PC-9 (cell line): Measurements from ENCODE around the gene FOLR2. TPM values are rescaled to one million over a fixed set of nuclear protein-coding genes. Genes with fewer than 3 reads are reported as not detected.

ENCODE experiments used
- BruUV-seq: library from RNA; stranded (reverse); fragments of 400-500 nt; replicated peaks from 2 replicates; lab custom pipeline; 2021; lab: Mats Ljungman, UMichigan
- CTCF ChIA-PET: fragments of 300-600 bp; sonication (Branson Sonifier 250); formaldehyde crosslinking; loops from one replicate; lab custom pipeline; 2022; ENCODE audit warnings: antibody characterized with exemption; lab: Charles Lee
- POLR2A ChIA-PET: fragments of 300-600 bp; sonication (Branson Sonifier 250); formaldehyde crosslinking; loops from one replicate; lab custom pipeline; 2022; ENCODE audit warnings: antibody characterized with exemption; ENCODE audit not compliant: unreplicated experiment; lab: Charles Lee
- DNase-seq, 2 experiments: peaks; one replicate each; pipeline versions ENCODE4 v3.0.0 to v3.0.0-alpha.2; 2015 to 2022; ENCODE audit warnings: mixed read lengths in 1 of 2
- H2AFZ ChIP-seq: fragments of 200-600 bp; sonication (generic); 2 replicates; pipeline ENCODE4 v1.8.1; 2017; ENCODE audit warnings: antibody characterized with exemption
- H3F3A ChIP-seq: fragments of 200-600 bp; sonication (generic); 2 replicates; pipeline ENCODE4 v1.8.1; 2017; ENCODE audit warnings: antibody characterized with exemption, mild to moderate bottlenecking, low read depth; ENCODE audit not compliant: insufficient read depth
- H3K27ac ChIP-seq: fragments of 200-600 bp; sonication (generic); 2 replicates; pipeline ENCODE4 v1.6.1; 2016; ENCODE audit warnings: mixed run types
- H3K27me3 ChIP-seq: fragments of 200-600 bp; sonication (generic); 2 replicates; pipeline ENCODE4 v1.6.1; 2016; ENCODE audit warnings: low read depth, mixed run types; ENCODE audit not compliant: insufficient read depth
- H3K36me3 ChIP-seq: fragments of 200-600 bp; sonication (generic); 2 replicates; pipeline ENCODE4 v1.6.1; 2016; ENCODE audit warnings: low read depth, mixed run types
- H3K4me1 ChIP-seq: fragments of 200-600 bp; sonication (generic); replicated peaks from 2 replicates; pipeline ENCODE4 v1.6.1; 2016; ENCODE audit warnings: mixed run types; ENCODE audit not compliant: insufficient read depth
- H3K4me2 ChIP-seq: fragments of 200-600 bp; sonication (generic); 2 replicates; pipeline ENCODE4 v1.6.1; 2017; ENCODE audit warnings: mixed run types
- H3K4me3 ChIP-seq: fragments of 200-600 bp; sonication (generic); 2 replicates; pipeline ENCODE4 v1.6.1; 2016; ENCODE audit warnings: mixed run types
- H3K79me2 ChIP-seq: fragments of 200-600 bp; sonication (generic); 2 replicates; pipeline ENCODE4 v1.6.1; 2017; ENCODE audit warnings: low read depth, mixed run types
- H3K9me2 ChIP-seq: fragments of 200-600 bp; sonication (generic); 2 replicates; pipeline ENCODE4 v1.8.1; 2017; ENCODE audit warnings: mild to moderate bottlenecking; ENCODE audit not compliant: insufficient read depth
- H3K9me3 ChIP-seq: fragments of 200-600 bp; sonication (generic); 2 replicates; pipeline ENCODE4 v1.8.1; 2016; ENCODE audit warnings: low read depth; ENCODE audit not compliant: insufficient read depth
- H4K20me1 ChIP-seq: fragments of 200-600 bp; sonication (generic); 2 replicates; pipeline ENCODE4 v1.8.1; 2017; ENCODE audit not compliant: insufficient read depth
- CTCF ChIP-seq: fragments of 200-600 bp; sonication (generic); conservative IDR thresholded peaks from 2 replicates; pipeline ENCODE4 v1.6.1; 2017; ENCODE audit warnings: mixed run types, antibody characterized with exemption, mild to moderate bottlenecking, moderate library complexity
- EZH2 ChIP-seq: fragments of 200-600 bp; sonication (generic); IDR thresholded peaks from 2 replicates; pipeline ENCODE4 v1.8.0; 2017; ENCODE audit warnings: antibody characterized with exemption, low read depth
- intact Hi-C: fragments of 100-400 bp; cut with micrococcal nuclease; formaldehyde crosslinking; loops from one replicate; pipeline ENCODE4 v1.10.0; 2022; ENCODE audit not compliant: unreplicated experiment
- total RNA-seq: library from RNA; stranded (reverse); gene quantifications from 2 replicates; pipeline ENCODE4 v1.2.3, GENCODE V29; 2021

Gene FOLR2
- total RNA-seq, 1 experiment from 2014 or later, result not detected

GRCh38 chr11:72222106-72222891, 5.7 kb downstream of the FOLR2 start:
- Histone ChIP-seq H3K79me2 (peaks cover 30% of the 10 kb centered on the region), H3K9me2 (no peaks in the 10 kb centered on the region), H3K27ac (no peak overlapping the region; the same call in 1 of the 2 replicates), H3K27me3 (no peaks in the 10 kb centered on the region), H2AFZ (peak overlapping the region; percentile 89), H3K4me1 (peaks cover 23% of the 10 kb centered on the region), H4K20me1 (peaks cover 12% of the 10 kb centered on the region; the same call in 1 of the 2 replicates), H3K36me3 (peaks cover 7% of the 10 kb centered on the region; the same call in 1 of the 2 replicates), H3K9me3 (no peaks in the 10 kb centered on the region), H3F3A (peaks cover 9% of the 10 kb centered on the region), H3K4me3 (peak overlapping the region; percentile 97), H3K4me2 (peak overlapping the region; percentile 97)
- ChIA-PET CTCF (interaction anchor here (0.7 to 1.2 kb wide), 4 partner anchors 209 to 364 kb away, joined by 4 to 16 read pairs (median 5); no protein-coding TSS in a partner anchor), POLR2A (interaction anchor here (0.6 kb wide), 1 partner anchor 39 kb away, joined by 15 read pairs; no protein-coding TSS in a partner anchor)
- no peak for TF ChIP-seq EZH2
- no peak for TF ChIP-seq CTCF
- TSS peak; percentile 76 for BruUV-seq
- no peak for DNase-seq
- intact Hi-C loops, result loop anchor here (2.0 to 5.0 kb wide), 3 partner anchors 39 to 140 kb away; partner anchors contain the start of genes LRRC51 and NUMA1

- Histone ChIP-seq H3K4me1 (peaks cover 23% of the 10 kb centered on the region), H3K9me2 (no peaks in the 10 kb centered on the region), H3K79me2 (peaks cover 30% of the 10 kb centered on the region), H3K9me3 (no peaks in the 10 kb centered on the region), H3K4me2 (peak overlapping the region; percentile 97), H3K36me3 (peaks cover 7% of the 10 kb centered on the region; the same call in 1 of the 2 replicates), H2AFZ (peak overlapping the region; percentile 89), H3K4me3 (peak overlapping the region; percentile 97), H3K27me3 (no peaks in the 10 kb centered on the region), H4K20me1 (peaks cover 12% of the 10 kb centered on the region; the same call in 1 of the 2 replicates), H3F3A (peaks cover 9% of the 10 kb centered on the region), H3K27ac (peak overlapping the region; percentile 50)
- peak; percentile 84 to 97 for DNase-seq
- ChIA-PET CTCF (interaction anchor here (0.6 to 1.2 kb wide), 6 partner anchors 114 to 363 kb away, joined by 3 to 16 read pairs (median 5); no protein-coding TSS in a partner anchor), POLR2A (interaction anchor here (0.5 to 1.2 kb wide), 8 partner anchors 17 to 436 kb away, joined by 3 to 8 read pairs (median 4); no protein-coding TSS in a partner anchor)
- TF ChIP-seq EZH2, result no peak
- TF ChIP-seq CTCF, result peak; percentile 68; the same call in 1 of the 2 replicates
- intact Hi-C loops, result loop anchor here (1.0 to 5.0 kb wide), 5 partner anchors 40 to 182 kb away; partner anchors contain the start of genes ANAPC15, LRRC51 and NUMA1
- no TSS peak for BruUV-seq
These were observed 6.5 kb downstream of the FOLR2 start for GRCh38 chr11:72222907-72223614.
